Measurements from ENCODE around the gene TTLL11.

DNA sequence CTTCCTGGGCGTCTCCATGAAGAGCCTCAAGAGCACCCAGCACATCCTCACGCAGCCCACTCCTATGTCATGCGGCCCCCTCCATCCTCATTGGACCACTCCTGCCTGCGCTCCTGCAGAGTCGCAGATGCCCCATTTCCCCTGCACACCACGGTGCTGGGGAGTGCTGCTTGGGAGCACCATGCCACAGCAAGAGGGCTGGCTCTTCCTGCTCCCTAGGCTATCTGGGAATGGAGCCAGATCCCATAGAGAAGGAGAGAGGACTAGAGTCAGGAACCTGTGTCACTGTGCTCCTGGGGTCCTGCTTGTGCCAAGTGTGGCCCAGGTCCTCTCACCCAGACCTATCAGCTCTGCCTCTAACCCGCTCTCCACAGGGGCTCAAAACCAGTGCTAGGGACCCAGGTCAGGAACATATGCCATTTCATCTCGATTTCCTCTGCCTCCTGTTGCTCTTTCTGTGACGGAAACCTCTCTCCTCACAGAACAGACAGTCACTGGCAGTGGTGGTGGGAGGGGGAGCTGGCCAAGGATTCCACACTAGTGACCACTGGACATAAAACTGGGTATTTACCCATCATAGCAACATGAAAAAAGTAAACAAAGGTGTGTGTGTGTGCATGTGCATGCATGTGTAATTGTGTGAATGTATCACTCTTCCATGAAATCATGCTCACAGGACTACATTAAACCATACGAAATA is 178.4 kb downstream of the TTLL11 start:
- TF ChIP-seq POLR2A (IDR thresholded peaks at IDR 0.05) (no peak), CTCF (IDR thresholded peaks at IDR 0.05) (no peak)

All from upper lobe of left lung (tissue), 4 donors.